GM12872 (cell line): ENCODE measurements around the gene ACOX2.

Source experiments
- CTCF ChIP-seq: IDR thresholded peaks from 3 replicates; pipeline ENCODE4 v1.5.1; 2011; ENCODE audit warnings: low read depth, mild to moderate bottlenecking, low read length, moderate library complexity; ENCODE audit not compliant: insufficient read depth

The ACOX2 gene

GRCh38 chr3:58485801-58486435 lies 51.1 kb downstream of the ACOX2 start:
- TF ChIP-seq CTCF = no peak

GRCh38 chr3:58484722-58485069 lies 52.3 kb downstream of the ACOX2 start:
- no peak for TF ChIP-seq CTCF

- TF ChIP-seq CTCF = no peak
Observed at GRCh38 chr3:58484045-58484721, 52.8 kb downstream of the ACOX2 start.

- no peak for TF ChIP-seq CTCF
Observed at GRCh38 chr3:58482917-58483636, 53.9 kb downstream of the ACOX2 start.

GRCh38 chr3:58480309-58480708 lies 56.7 kb downstream of the ACOX2 start:
- no peak for TF ChIP-seq CTCF

- TF ChIP-seq CTCF = no peak
Observed at GRCh38 chr3:58478781-58479180, 58.2 kb downstream of the ACOX2 start.

- TF ChIP-seq CTCF = no peak
Observed at GRCh38 chr3:58474967-58475578, 61.9 kb downstream of the ACOX2 start.
